ENCODE results near the gene TOX2.

Gene TOX2

GRCh38 chr20:44068316-44069201 lies 153.9 kb downstream of the TOX2 start:
- peak in 1 of 6 experiments; percentile 48 for DNase-seq

- DNase-seq = peak; percentile 63 to 98 (median 86)
Observed at GRCh38 chr20:44069203-44070011, 154.8 kb downstream of the TOX2 start.

GRCh38 chr20:44070139-44070900 lies 155.7 kb downstream of the TOX2 start:
- peak; percentile 37 to 94 (median 72) for DNase-seq

- DNase-seq = no peak
Observed at GRCh38 chr20:44071057-44071456, 156.4 kb downstream of the TOX2 start.

GRCh38 chr20:44071526-44072111 lies 157.0 kb downstream of the TOX2 start:
- no peak for DNase-seq

- no peak for DNase-seq
Observed at GRCh38 chr20:44072384-44072783, 157.7 kb downstream of the TOX2 start.

GRCh38 chr20:44073011-44073674 lies 158.5 kb downstream of the TOX2 start:
- DNase-seq = peak in 2 of 6 experiments; percentile 6 to 21

GRCh38 chr20:44073675-44074071 lies 159.0 kb downstream of the TOX2 start:
- DNase-seq = peak in 1 of 6 experiments; percentile 11

- DNase-seq = no peak
Observed at GRCh38 chr20:44074252-44075151, 159.8 kb downstream of the TOX2 start.

GRCh38 chr20:44075191-44075949 lies 160.7 kb downstream of the TOX2 start:
- no peak for DNase-seq

GRCh38 chr20:44075950-44076232 lies 161.2 kb downstream of the TOX2 start:
- DNase-seq = no peak

GRCh38 chr20:44079291-44079690 lies 164.6 kb downstream of the TOX2 start:
- no peak for DNase-seq

GRCh38 chr20:44080064-44080463 lies 165.4 kb downstream of the TOX2 start:
- DNase-seq = no peak

- DNase-seq = peak; percentile 60 to 85 (median 71)
Observed at GRCh38 chr20:44080646-44081267, 166.1 kb downstream of the TOX2 start.

GRCh38 chr20:44081476-44081875 lies 166.8 kb downstream of the TOX2 start:
- DNase-seq = no peak

GRCh38 chr20:44081888-44082287 lies 167.2 kb downstream of the TOX2 start:
- no peak for DNase-seq

GRCh38 chr20:44083220-44083933 lies 168.7 kb downstream of the TOX2 start:
- DNase-seq = no peak

GRCh38 chr20:44084439-44084838 lies 169.8 kb downstream of the TOX2 start:
- no peak for DNase-seq

- DNase-seq = no peak
Observed at GRCh38 chr20:44084891-44085290, 170.2 kb downstream of the TOX2 start.

Data from stimulated activated naive CD4-positive, alpha-beta T cell (primary cell).